ENCODE data around the gene PREX1.

DNA sequence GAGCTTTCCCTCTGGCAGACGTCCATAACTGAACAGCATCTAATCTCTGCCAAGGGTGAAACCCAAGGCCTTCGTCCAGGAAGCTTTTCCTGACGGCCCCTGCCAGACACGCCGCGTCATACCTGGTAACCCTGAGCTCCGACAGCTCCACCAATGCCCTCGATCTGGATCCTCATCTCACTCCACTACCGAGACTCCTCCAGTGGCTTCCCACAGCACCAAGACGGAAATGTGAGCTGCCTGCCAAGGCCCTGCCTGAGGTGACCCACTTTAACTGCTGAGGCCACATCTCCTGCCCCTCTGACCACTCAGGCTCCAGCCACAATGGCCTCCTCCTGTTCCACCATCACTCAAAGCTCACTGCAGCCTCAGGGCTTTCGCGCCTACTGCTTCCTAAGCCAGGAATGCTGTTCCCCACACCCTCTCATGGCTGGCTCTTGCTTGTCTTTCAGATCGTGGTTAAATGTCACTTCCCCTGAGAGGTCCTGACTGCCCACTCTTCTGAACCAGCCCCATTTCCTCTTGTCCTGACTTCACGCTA is 143.2 kb downstream of the PREX1 start:
- TF ChIP-seq POLR2A (IDR thresholded peaks at IDR 0.05; ENCODE audit: low read length) (no peak), GATA1 (IDR thresholded peaks at IDR 0.05; ENCODE audit: low read depth, low read length) (no peak)

Measured in erythroblast (primary cell).